A549 (cell line): ENCODE results near the gene RAB9A. TPM values are rescaled to one million over a fixed set of nuclear protein-coding genes. Genes with fewer than 3 reads are reported as not detected.

Experiments
- ATAC-seq, 2 experiments: fragments of 200-7000 bp in 1 of 2; fragments of >200 bp in 1 of 2; cut with Nextera tagmentation in 1 of 2; cut with Tn5 transposase in 1 of 2; 3 replicates each; pipeline versions ENCODE4 v1.8.0 to v1.9.1; 2018 to 2020; ENCODE audit warnings: mild to moderate bottlenecking in 1 of 2, moderate library complexity in 1 of 2
- CTCF ChIA-PET: fragments of 300-600 bp; sonication (Branson Sonifier 250); formaldehyde crosslinking; extraction: SDS; loops from one replicate; lab custom pipeline; 2021; ENCODE audit warnings: antibody characterized with exemption, inconsistent platforms; lab: Yijun Ruan, JAX
- POLR2A ChIA-PET: fragments of 350-600 bp; formaldehyde crosslinking; extraction: SDS; loops from one replicate; lab custom pipeline; 2021; ENCODE audit warnings: antibody characterized with exemption, inconsistent platforms; lab: Yijun Ruan, JAX
- DNase-seq, 2 experiments: peaks; one replicate each; pipeline versions ENCODE4 v3.0.0 to v3.0.0-alpha.2; 2011 to 2016; ENCODE audit warnings: low read depth in 1 of 2, low spot score in 1 of 2
- FAIRE-seq: peaks from 2 replicates; lab custom pipeline; 2011; peaks lifted over from hg19 to GRCh38; lab: Jason Lieb, UNC
- H3K27ac ChIP-seq, 2 experiments: fragments of >200 bp; sonication (Bioruptor Twin); formaldehyde crosslinking; 3 replicates each; pipeline ENCODE4 v1.5.1; 2016 to 2017
- H3K4me1 ChIP-seq: fragments of >200 bp; sonication (Bioruptor Twin); formaldehyde crosslinking; 3 replicates; pipeline ENCODE4 v1.6.1; 2016
- H3K4me2 ChIP-seq: fragments of >200 bp; sonication (Bioruptor Twin); formaldehyde crosslinking; 3 replicates; pipeline ENCODE4 v1.6.1; 2016
- H3K4me3 ChIP-seq: fragments of >200 bp; sonication (Bioruptor Twin); formaldehyde crosslinking; 3 replicates; pipeline ENCODE4 v1.5.1; 2016
- H3K9me3 ChIP-seq: fragments of >200 bp; sonication (Bioruptor Twin); formaldehyde crosslinking; 3 replicates; pipeline ENCODE4 v1.6.1; 2016
- BCL3 ChIP-seq: fragments of >200 bp; sonication (Bioruptor Twin); formaldehyde crosslinking; IDR thresholded peaks from 3 replicates; pipeline ENCODE4 v1.6.1; 2016
- CBX2 ChIP-seq: fragments of 200-600 bp; sonication (generic); IDR thresholded peaks from 2 replicates; pipeline ENCODE4 v1.6.1; 2016; ENCODE audit warnings: low read depth, mild to moderate bottlenecking, borderline replicate concordance
- CBX8 ChIP-seq: fragments of 200-600 bp; sonication (generic); IDR thresholded peaks from 2 replicates; pipeline ENCODE4 v1.6.1; 2016
- CEBPB ChIP-seq, 2 experiments: fragments of >200 bp in 1 of 2; sonication (Bioruptor Twin) in 1 of 2; formaldehyde crosslinking in 1 of 2; IDR thresholded peaks; 2 replicates each; pipeline ENCODE4 v1.6.1; 2012 to 2016
- CHD2 ChIP-seq: fragments of 150-350 bp; IDR thresholded peaks from 2 replicates; pipeline ENCODE4 v1.6.1; 2014; ENCODE audit warnings: low read length; ENCODE audit not compliant: partially characterized antibody
- EHF ChIP-seq: fragments of 250-450 bp; sonication (Bioruptor Pico); IDR thresholded peaks from 2 replicates; pipeline ENCODE4 v1.5.0; 2020; ENCODE audit warnings: mild to moderate bottlenecking
- EHMT2 ChIP-seq: fragments of 200-600 bp; sonication (generic); IDR thresholded peaks from 2 replicates; pipeline ENCODE4 v1.6.1; 2016; ENCODE audit warnings: antibody characterized with exemption, low read depth, mild to moderate bottlenecking, moderate library complexity
- HEYL ChIP-seq: fragments of 250-450 bp; sonication (Bioruptor Pico); IDR thresholded peaks from 2 replicates; pipeline ENCODE4 v1.8.0; 2021; ENCODE audit warnings: mild to moderate bottlenecking, moderate library complexity
- HOXB13 ChIP-seq: fragments of 250-450 bp; sonication (Bioruptor Pico); IDR thresholded peaks from 2 replicates; pipeline ENCODE4 v1.5.0; 2020; ENCODE audit warnings: low read depth, mild to moderate bottlenecking, moderate library complexity
- JUN ChIP-seq, 2 experiments: fragments of >200 bp; sonication (Bioruptor Twin); formaldehyde crosslinking; IDR thresholded peaks; 2 replicates in 1 of 2; 3 replicates in 1 of 2; pipeline ENCODE4 v1.6.1; 2016 to 2017
- KDM1A ChIP-seq: fragments of 200-600 bp; sonication (generic); IDR thresholded peaks from 2 replicates; pipeline ENCODE4 v1.6.1; 2016; ENCODE audit warnings: low read depth, mild to moderate bottlenecking
- MAFK ChIP-seq: fragments of 450-650 bp; IDR thresholded peaks from 2 replicates; pipeline ENCODE4 v1.6.1; 2014; ENCODE audit not compliant: partially characterized antibody
- MAX ChIP-seq: IDR thresholded peaks from 2 replicates; pipeline ENCODE4 v1.6.1; 2012
- NPAS2 ChIP-seq: fragments of 250-450 bp; sonication (Bioruptor Pico); IDR thresholded peaks from 2 replicates; pipeline ENCODE4 v1.8.0; 2022; ENCODE audit warnings: mild to moderate bottlenecking, moderate library complexity, borderline replicate concordance
- PHF8 ChIP-seq: fragments of 200-600 bp; sonication (generic); IDR thresholded peaks from 2 replicates; pipeline ENCODE4 v1.6.1; 2016; ENCODE audit warnings: low read depth, mild to moderate bottlenecking, antibody characterized with exemption, moderate library complexity, borderline replicate concordance
- RARB ChIP-seq: fragments of 250-450 bp; sonication (Bioruptor Pico); IDR thresholded peaks from 2 replicates; pipeline ENCODE4 v1.8.0; 2021; ENCODE audit warnings: mild to moderate bottlenecking, moderate library complexity
- TFCP2L1 ChIP-seq: fragments of 250-450 bp; sonication (Bioruptor Pico); IDR thresholded peaks from 2 replicates; pipeline ENCODE4 v1.5.0; 2021; ENCODE audit warnings: mild to moderate bottlenecking
- TP53 ChIP-seq: fragments of 250-450 bp; sonication (Bioruptor Pico); IDR thresholded peaks from 2 replicates; pipeline ENCODE4 v1.5.0; 2021; ENCODE audit warnings: mild to moderate bottlenecking, moderate library complexity
- ZFP36 ChIP-seq: fragments of 450-650 bp; IDR thresholded peaks from 2 replicates; pipeline ENCODE4 v1.6.1; 2014; ENCODE audit warnings: borderline replicate concordance; ENCODE audit not compliant: partially characterized antibody
- ZSCAN20 ChIP-seq: fragments of 250-450 bp; sonication (Bioruptor Pico); IDR thresholded peaks from 2 replicates; pipeline ENCODE4 v1.8.0; 2022; ENCODE audit warnings: mild to moderate bottlenecking, moderate library complexity
- WGBS: methylation state at CpG from one replicate; pipeline ENCODE4 v1.1.6; 2017; ENCODE audit errors: missing lambda C conversion rate; 5-methylcytosine and 5-hydroxymethylcytosine counted together
- polyA plus RNA-seq, 4 experiments: library from polyadenylated mRNA; depleted of rRNA in 3 of 4; stranded (reverse); fragments of >200 nt; fragmentation: RNase III in 1 of 4; extraction: RNeasy Plus Mini Kit Qiagen cat#74134 plus additional on column Dnase treatment in 1 of 4; gene quantifications; 2 replicates in 3 of 4; 3 replicates in 1 of 4; pipeline ENCODE4 v1.2.3, GENCODE V29; 2011 to 2017
- TF ChIP-seq, protein P1 (sequence below): fragments of 450-650 bp; IDR thresholded peaks from 2 replicates; pipeline ENCODE4 v1.6.1; 2014; ENCODE audit warnings: antibody characterized with exemption
- TF ChIP-seq, protein P2 (sequence below): fragments of 250-450 bp; sonication (Bioruptor Pico); IDR thresholded peaks from 2 replicates; pipeline ENCODE4 v1.5.0; 2021; ENCODE audit warnings: mild to moderate bottlenecking, moderate library complexity, borderline replicate concordance
- TF ChIP-seq, protein P3 (sequence below): fragments of 150-350 bp; IDR thresholded peaks from 2 replicates; pipeline ENCODE4 v1.6.1; 2014; ENCODE audit warnings: low read depth, mild to moderate bottlenecking, low read length
- TF ChIP-seq, protein P4 (sequence below): IDR thresholded peaks from 2 replicates; pipeline ENCODE4 v1.6.1; 2012; ENCODE audit warnings: low read depth, borderline replicate concordance

RAB9A gene
- polyA plus RNA-seq, 2 of the 4 experiments (the other 2 are of a cell fraction), result 26.0 to 39.0 TPM

DNA sequence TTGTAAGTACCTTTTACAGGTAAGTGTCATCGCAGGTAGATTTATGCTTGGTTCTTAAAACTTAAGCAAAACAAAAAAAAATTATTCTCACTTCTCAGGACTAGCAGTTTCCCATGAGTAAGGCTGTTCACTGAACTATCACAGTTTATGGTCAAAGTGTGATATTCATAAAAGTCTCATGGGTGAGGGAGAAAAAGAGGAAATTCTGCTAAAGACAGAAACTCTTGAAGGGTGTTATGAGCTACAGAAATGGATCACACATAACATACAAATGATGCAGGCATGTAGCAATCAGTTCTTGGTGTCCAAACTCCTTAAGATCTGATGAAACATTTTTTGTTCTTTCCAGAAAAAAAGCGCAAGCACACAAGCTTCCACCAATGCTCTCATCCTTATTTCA lies 8.5 kb downstream of the RAB9A start:
- WGBS, result 96% methylated on average over 2 of the region's 2 CpGs
- no peak overlapping the region for H3K4me2 ChIP-seq
- ChIA-PET POLR2A (no interaction called here), CTCF (interaction anchor here (0.6 to 0.7 kb wide), 3 partner anchors 19 to 1726 kb away, joined by 3 to 4 read pairs (median 3); no protein-coding TSS in a partner anchor)
- ATAC-seq (no peak), DNase-seq (no peak), FAIRE-seq (no peak)
- no peaks in the 10 kb centered on the region for H3K9me3 ChIP-seq
- peaks cover 26% of the 10 kb centered on the region for H3K4me1 ChIP-seq
- no peak for TF ChIP-seq CBX2
- no peak for TF ChIP-seq NPAS2 (CRISPR knock-in tag)
- TF ChIP-seq, protein P1, sequence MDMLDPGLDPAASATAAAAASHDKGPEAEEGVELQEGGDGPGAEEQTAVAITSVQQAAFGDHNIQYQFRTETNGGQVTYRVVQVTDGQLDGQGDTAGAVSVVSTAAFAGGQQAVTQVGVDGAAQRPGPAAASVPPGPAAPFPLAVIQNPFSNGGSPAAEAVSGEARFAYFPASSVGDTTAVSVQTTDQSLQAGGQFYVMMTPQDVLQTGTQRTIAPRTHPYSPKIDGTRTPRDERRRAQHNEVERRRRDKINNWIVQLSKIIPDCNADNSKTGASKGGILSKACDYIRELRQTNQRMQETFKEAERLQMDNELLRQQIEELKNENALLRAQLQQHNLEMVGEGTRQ, result no peak
- TF ChIP-seq MAFK, result no peak
- no peak for TF ChIP-seq HEYL (CRISPR knock-in tag)
- no peak for TF ChIP-seq ZSCAN20 (CRISPR knock-in tag)
- TF ChIP-seq KDM1A, result no peak
- no peak for TF ChIP-seq MAX
- no peak for TF ChIP-seq EHF (CRISPR knock-in tag)
- TF ChIP-seq, protein P2, sequence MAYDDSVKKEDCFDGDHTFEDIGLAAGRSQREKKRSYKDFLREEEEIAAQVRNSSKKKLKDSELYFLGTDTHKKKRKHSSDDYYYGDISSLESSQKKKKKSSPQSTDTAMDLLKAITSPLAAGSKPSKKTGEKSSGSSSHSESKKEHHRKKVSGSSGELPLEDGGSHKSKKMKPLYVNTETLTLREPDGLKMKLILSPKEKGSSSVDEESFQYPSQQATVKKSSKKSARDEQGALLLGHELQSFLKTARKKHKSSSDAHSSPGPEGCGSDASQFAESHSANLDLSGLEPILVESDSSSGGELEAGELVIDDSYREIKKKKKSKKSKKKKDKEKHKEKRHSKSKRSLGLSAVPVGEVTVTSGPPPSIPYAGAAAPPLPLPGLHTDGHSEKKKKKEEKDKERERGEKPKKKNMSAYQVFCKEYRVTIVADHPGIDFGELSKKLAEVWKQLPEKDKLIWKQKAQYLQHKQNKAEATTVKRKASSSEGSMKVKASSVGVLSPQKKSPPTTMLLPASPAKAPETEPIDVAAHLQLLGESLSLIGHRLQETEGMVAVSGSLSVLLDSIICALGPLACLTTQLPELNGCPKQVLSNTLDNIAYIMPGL, result no peak
- TF ChIP-seq, protein P3, sequence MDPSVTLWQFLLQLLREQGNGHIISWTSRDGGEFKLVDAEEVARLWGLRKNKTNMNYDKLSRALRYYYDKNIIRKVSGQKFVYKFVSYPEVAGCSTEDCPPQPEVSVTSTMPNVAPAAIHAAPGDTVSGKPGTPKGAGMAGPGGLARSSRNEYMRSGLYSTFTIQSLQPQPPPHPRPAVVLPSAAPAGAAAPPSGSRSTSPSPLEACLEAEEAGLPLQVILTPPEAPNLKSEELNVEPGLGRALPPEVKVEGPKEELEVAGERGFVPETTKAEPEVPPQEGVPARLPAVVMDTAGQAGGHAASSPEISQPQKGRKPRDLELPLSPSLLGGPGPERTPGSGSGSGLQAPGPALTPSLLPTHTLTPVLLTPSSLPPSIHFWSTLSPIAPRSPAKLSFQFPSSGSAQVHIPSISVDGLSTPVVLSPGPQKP, result no peak
- TF ChIP-seq TFCP2L1 (CRISPR knock-in tag), result no peak
- no peak for TF ChIP-seq TP53 (CRISPR knock-in tag)
- TF ChIP-seq, protein P4, sequence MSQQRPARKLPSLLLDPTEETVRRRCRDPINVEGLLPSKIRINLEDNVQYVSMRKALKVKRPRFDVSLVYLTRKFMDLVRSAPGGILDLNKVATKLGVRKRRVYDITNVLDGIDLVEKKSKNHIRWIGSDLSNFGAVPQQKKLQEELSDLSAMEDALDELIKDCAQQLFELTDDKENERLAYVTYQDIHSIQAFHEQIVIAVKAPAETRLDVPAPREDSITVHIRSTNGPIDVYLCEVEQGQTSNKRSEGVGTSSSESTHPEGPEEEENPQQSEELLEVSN, result no peak
- no peak overlapping the region for H3K27ac ChIP-seq
- H3K4me3 ChIP-seq, result no peak overlapping the region

GRCh38 chrX:13697976-13698375 lies 9.0 kb downstream of the RAB9A start:
- no peak overlapping the region for H3K27ac ChIP-seq
- no peaks in the 10 kb centered on the region for H3K9me3 ChIP-seq
- H3K4me1 ChIP-seq, result peaks cover 21% of the 10 kb centered on the region
- H3K4me3 ChIP-seq, result no peak overlapping the region
- CTCF ChIA-PET, result interaction anchor here (0.7 kb wide), 2 partner anchors 18 to 50 kb away, joined by 3 to 4 read pairs; no protein-coding TSS in a partner anchor
- no peak overlapping the region for H3K4me2 ChIP-seq
- POLR2A ChIA-PET, result no interaction called here
- WGBS, result 95% methylated on average over 1 of the region's 1 CpG
- DNase-seq (no peak), FAIRE-seq (peak; percentile 51), ATAC-seq (no peak)
- no peak for TF ChIP-seq BCL3

- Histone ChIP-seq H3K4me2 (no peak overlapping the region), H3K4me3 (no peak overlapping the region), H3K9me3 (no peaks in the 10 kb centered on the region), H3K27ac (no peak overlapping the region), H3K4me1 (peaks cover 16% of the 10 kb centered on the region)
- peak; percentile 23 for FAIRE-seq
- WGBS, result 90% methylated on average over 1 of the region's 1 CpG
- no peak for ATAC-seq
- POLR2A ChIA-PET, result no interaction called here
- DNase-seq, result no peak
- CTCF ChIA-PET, result no interaction called here
- TF ChIP-seq KDM1A (no peak), CEBPB (IDR thresholded peaks at IDR 0.05) (no peak), CBX8 (no peak), BCL3 (no peak), RARB (CRISPR knock-in tag) (no peak), HEYL (CRISPR knock-in tag) (no peak), ZFP36 (no peak), PHF8 (no peak), HOXB13 (CRISPR knock-in tag) (no peak), CHD2 (no peak), EHMT2 (no peak), JUN (IDR thresholded peaks at IDR 0.05) (no peak)
- TF ChIP-seq, protein P3, result no peak
- TF ChIP-seq, protein P1, result no peak
These were observed 9.5 kb downstream of the RAB9A start for GRCh38 chrX:13698432-13698831.
